ENCODE measurements around the gene PAX8.
"Not testable (repeated sequence)": the region's sequence is repeated elsewhere in the genome, so short reads cannot be mapped to it uniquely, and the experiment has no call there.

The PAX8 gene

DNA sequence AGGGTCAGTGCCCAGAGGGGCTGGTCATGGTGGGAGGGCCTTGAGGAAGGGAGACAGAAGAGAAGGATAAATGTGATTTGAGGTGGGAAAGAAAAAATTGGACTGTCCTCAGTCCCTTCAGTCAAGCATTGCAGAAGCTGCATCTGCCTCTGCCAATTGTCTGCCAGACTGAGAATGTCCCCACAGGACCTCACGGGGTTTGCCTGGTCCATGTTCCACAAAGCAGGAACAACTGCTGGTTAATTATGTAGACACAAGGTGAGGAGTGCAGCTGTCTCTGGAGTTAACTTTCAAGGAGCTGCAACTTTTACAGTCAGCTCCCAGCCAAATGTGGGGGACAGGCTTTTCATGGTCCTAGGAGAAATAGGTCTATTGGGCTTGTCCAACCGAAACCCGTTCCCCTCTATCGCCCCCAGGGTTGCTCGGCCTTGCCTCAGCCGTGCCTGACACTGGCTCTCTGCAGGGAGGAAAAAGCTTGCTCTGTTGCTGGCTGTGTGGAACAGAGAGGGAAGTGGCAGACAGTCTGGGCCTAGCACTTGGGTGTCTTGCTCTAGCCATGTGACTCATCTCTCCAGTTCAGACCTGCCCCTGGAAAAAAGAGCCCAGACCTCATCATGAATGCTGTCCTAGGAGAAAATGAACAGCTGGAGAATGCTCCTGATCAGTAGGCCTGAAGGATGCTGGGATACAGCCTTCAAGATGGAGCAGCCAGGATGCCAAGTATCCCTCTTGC is 31.1 kb upstream of the PAX8 start:
- H3K4me3 ChIP-seq (ENCODE audit: low read depth, low read length): no peak overlapping the region
- TF ChIP-seq, protein P1, sequence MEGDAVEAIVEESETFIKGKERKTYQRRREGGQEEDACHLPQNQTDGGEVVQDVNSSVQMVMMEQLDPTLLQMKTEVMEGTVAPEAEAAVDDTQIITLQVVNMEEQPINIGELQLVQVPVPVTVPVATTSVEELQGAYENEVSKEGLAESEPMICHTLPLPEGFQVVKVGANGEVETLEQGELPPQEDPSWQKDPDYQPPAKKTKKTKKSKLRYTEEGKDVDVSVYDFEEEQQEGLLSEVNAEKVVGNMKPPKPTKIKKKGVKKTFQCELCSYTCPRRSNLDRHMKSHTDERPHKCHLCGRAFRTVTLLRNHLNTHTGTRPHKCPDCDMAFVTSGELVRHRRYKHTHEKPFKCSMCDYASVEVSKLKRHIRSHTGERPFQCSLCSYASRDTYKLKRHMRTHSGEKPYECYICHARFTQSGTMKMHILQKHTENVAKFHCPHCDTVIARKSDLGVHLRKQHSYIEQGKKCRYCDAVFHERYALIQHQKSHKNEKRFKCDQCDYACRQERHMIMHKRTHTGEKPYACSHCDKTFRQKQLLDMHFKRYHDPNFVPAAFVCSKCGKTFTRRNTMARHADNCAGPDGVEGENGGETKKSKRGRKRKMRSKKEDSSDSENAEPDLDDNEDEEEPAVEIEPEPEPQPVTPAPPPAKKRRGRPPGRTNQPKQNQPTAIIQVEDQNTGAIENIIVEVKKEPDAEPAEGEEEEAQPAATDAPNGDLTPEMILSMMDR (IDR thresholded peaks at IDR 0.05; ENCODE audit: low read depth, low read length): no peak

- not testable (repeated sequence) for H3K4me3 ChIP-seq (ENCODE audit: low read depth, low read length)
Measured at GRCh38 chr2:113308784-113309183, 30.1 kb upstream of the PAX8 start.

- not testable (repeated sequence) for H3K4me3 ChIP-seq (ENCODE audit: low read depth, low read length)
Measured at GRCh38 chr2:113306207-113306606, 27.5 kb upstream of the PAX8 start.

DNA sequence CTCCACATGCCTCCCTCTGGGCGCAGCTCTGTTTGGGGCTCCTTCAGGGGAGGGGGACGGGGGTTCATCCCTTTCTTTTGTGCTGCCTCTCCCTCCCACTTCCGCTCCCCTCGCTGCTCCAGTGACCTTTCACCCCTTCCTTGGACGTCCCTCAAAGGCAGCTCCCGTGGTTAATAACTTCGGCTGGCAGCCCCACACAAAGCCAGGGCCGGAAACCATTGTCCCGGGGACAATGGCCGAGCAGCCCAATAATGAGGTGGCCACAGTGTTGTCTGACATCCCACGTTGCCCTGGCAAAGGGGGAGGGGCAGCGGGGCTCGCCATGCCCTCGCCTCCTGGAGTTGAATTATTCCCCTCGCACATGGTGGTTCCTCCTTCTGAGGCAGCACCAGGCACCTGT is 27.0 kb upstream of the PAX8 start:
- H3K4me3 ChIP-seq (ENCODE audit: low read depth, low read length): not testable (repeated sequence)

- TF ChIP-seq, protein P1 (IDR thresholded peaks at IDR 0.05; ENCODE audit: low read depth, low read length): no peak
- H3K4me3 ChIP-seq (ENCODE audit: low read depth, low read length): no peak overlapping the region
Measured at GRCh38 chr2:113305146-113305545, 26.4 kb upstream of the PAX8 start.

DNA sequence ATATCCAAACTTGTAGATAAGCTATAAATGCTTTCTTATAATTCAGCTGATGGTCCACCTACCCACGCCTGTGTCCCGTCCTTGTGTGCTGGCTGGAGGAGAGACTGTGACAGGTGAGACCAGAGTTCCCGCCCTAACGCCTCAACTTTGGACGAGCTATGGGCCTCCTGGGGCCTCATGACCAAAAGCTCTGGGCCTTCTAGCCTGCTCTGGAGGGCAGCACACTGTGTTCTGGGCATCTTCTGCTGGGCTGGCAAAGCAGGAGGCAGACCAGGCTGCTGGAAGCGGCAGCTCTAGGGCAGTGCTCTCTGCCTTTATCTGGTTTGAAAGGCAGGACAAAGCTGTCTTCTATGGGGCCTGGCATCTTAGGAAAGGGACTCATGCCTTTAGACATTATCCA is 26.0 kb upstream of the PAX8 start:
- TF ChIP-seq, protein P1 (IDR thresholded peaks at IDR 0.05; ENCODE audit: low read depth, low read length): no peak
- H3K4me3 ChIP-seq (ENCODE audit: low read depth, low read length): no peak overlapping the region

DNA sequence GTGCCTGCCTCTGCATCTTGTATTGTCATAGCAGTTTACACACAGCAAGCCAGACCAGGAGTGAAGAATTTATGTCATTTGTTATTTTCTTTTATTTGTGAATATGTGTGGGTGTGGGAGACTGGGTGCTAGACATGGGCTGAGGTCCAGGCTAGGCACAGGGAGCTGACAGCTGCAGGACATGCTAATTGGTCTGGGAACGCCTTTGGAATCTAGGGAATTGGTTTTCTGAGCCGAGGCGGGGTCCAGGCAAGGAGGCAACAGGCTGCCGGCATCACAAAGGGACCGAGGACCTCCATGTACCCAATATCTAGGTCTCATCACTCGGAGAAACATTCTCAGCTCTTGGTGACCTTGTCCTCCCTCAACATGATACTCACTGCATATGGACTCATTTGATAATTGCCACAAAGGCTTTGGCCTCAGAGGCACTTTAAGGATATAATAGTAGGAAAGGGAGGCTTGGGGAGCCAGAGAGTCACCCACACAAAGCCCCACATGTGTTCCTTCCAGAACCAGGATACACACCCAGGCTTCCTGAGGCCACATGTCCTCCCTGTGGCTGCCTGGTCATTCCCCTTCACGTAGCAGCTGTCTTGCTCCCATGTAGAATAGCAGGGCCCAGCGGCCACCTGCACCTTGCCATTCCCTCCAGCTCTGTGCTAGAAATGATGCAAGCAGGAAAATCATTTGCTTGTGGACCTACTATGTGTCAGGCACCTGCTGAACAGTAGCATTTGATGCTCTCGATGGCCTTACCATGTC is 23.7 kb upstream of the PAX8 start:
- not testable (repeated sequence) for H3K4me3 ChIP-seq (ENCODE audit: low read depth, low read length)

DNA sequence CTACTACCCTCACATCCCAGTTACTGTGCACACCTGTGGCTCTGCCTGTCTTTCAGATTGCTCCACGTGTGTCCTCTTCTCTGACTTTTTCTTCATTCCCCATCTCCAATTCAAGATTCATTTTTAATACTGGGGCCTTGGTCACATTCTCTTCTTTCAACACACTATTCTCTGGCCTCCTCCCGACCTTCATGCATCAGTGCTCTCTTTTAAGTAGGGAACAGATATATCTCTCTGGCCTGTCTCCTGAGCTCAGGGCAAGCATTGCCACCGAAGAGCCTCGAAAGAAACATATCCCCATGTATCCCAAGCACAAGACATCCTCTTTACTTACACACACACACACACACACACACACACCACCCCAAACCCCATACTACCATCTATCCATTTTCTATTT is 21.6 kb upstream of the PAX8 start:
- no peak overlapping the region for H3K4me3 ChIP-seq (ENCODE audit: low read depth, low read length)
- TF ChIP-seq, protein P1 (IDR thresholded peaks at IDR 0.05; ENCODE audit: low read depth, low read length): no peak

DNA sequence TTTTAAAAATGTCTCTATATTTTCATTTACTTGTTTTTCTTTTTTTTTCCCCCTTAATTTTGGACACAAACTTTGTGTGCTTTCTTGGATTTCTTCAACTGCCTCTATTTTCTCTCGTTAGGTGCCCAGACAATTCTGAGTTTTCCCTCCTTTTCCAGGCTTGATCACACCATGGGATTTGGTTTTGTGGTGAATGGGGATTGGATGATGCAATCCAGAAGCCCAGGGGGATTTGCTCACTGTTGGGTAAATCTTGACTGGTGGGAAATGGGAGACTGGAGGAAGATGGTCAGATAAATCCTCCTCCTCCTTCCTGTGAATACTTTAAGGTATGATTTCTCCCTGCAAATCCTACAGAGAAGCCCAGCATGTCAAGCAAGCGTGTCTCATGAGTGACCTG is 19.5 kb upstream of the PAX8 start:
- no peak overlapping the region for H3K4me3 ChIP-seq (ENCODE audit: low read depth, low read length)
- TF ChIP-seq, protein P1 (IDR thresholded peaks at IDR 0.05; ENCODE audit: low read depth, low read length): no peak

All from WI38 (cell line).